Lower leg skin (tissue), 3 donors: ENCODE results near the gene EIF3L.

Experiments used
- POLR2A ChIP-seq, 2 donors: fragments of 450-650 bp; IDR thresholded peaks; one replicate each; pipeline ENCODE4 v1.6.1; 2016 to 2017; ENCODE audit warnings: antibody characterized with exemption in 2 of 2, mild to moderate bottlenecking in 1 of 2, moderate library complexity in 1 of 2
- TF ChIP-seq, protein P1 (sequence below), 3 donors: fragments of 450-650 bp; IDR thresholded peaks; one replicate each; pipeline ENCODE4 v1.5.1; 2016; ENCODE audit warnings: antibody characterized with exemption in 3 of 3, mild to moderate bottlenecking in 3 of 3, moderate library complexity in 2 of 3

DNA sequence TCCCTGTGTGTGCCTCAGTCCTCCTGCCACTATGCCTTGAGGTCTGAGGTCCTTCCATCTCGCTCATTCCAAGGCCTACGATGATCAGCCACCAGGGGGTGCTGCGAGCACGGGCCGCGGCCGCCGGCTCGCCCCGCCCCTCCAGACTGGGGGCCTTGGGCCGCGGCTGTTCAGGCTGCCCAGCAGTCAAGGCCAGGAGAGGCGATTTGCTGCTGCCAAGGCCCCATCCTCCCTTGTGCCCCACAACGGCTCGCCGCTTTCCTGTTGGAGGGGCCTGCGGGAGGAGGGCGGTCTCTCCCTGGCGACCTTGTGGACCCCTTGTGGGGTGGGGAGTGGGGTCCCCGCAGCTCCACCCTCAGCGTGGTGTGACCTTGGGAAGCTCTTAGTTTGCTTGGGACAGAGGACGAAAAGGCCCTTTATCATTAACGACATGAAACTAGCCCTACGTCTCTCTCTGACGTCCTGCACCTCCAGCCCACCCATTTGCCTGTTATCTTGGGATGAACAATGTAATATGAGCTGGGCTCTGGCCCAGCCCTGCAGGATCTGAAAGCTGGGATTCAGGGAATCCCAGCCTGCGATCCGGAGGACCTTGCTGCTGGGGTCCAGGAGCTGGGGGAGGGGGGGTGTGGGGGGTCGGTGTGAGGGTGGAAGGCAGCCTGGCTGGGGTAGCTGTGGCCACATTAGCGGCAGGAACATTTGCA is 31.4 kb upstream of the EIF3L start:
- TF ChIP-seq, protein P1, sequence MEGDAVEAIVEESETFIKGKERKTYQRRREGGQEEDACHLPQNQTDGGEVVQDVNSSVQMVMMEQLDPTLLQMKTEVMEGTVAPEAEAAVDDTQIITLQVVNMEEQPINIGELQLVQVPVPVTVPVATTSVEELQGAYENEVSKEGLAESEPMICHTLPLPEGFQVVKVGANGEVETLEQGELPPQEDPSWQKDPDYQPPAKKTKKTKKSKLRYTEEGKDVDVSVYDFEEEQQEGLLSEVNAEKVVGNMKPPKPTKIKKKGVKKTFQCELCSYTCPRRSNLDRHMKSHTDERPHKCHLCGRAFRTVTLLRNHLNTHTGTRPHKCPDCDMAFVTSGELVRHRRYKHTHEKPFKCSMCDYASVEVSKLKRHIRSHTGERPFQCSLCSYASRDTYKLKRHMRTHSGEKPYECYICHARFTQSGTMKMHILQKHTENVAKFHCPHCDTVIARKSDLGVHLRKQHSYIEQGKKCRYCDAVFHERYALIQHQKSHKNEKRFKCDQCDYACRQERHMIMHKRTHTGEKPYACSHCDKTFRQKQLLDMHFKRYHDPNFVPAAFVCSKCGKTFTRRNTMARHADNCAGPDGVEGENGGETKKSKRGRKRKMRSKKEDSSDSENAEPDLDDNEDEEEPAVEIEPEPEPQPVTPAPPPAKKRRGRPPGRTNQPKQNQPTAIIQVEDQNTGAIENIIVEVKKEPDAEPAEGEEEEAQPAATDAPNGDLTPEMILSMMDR (IDR thresholded peaks at IDR 0.05): peak in 2 of 3 donors; percentile 66 to 86
- TF ChIP-seq POLR2A (IDR thresholded peaks at IDR 0.05): no peak
